Suprapubic skin (tissue), 4 donors: ENCODE data around the gene DRC1. TPM values are rescaled to one million over a fixed set of nuclear protein-coding genes. Genes with fewer than 3 reads are reported as not detected.
A peak's percentile ranks its signal among the peaks of the same experiment; 100 is the strongest.

Experiments used
- DNase-seq, 2 donors: peaks; one replicate each; pipeline ENCODE4 v3.0.0-alpha.2; 2019; ENCODE audit warnings: low spot score in 2 of 2
- H3K27ac ChIP-seq: fragments of 200-600 bp; sonication (generic); one replicate; pipeline ENCODE4 v1.5.1; 2019
- H3K27me3 ChIP-seq: fragments of 200-600 bp; sonication (generic); one replicate; pipeline ENCODE4 v1.5.1; 2019
- H3K36me3 ChIP-seq: fragments of 200-600 bp; sonication (generic); one replicate; pipeline ENCODE4 v1.5.1; 2019
- H3K4me1 ChIP-seq: fragments of 200-600 bp; sonication (generic); one replicate; pipeline ENCODE4 v1.5.1; 2019
- H3K4me3 ChIP-seq: fragments of 200-600 bp; sonication (generic); one replicate; pipeline ENCODE4 v1.5.1; 2019; ENCODE audit warnings: mild to moderate bottlenecking
- H3K9me3 ChIP-seq: fragments of 200-600 bp; sonication (generic); one replicate; pipeline ENCODE4 v1.5.1; 2019
- EP300 ChIP-seq: sonication (generic); formaldehyde crosslinking; IDR thresholded peaks from one replicate; pipeline ENCODE4 v1.6.1; 2017; ENCODE audit warnings: antibody characterized with exemption
- POLR2A ChIP-seq, 2 donors: fragments of 450-650 bp; IDR thresholded peaks; one replicate each; pipeline ENCODE4 v1.6.1; 2017; ENCODE audit warnings: antibody characterized with exemption in 2 of 2, mild to moderate bottlenecking in 2 of 2, moderate library complexity in 2 of 2
- POLR2AphosphoS5 ChIP-seq, 3 donors: sonication (generic); formaldehyde crosslinking; IDR thresholded peaks; one replicate each; pipeline ENCODE4 v1.6.1; 2017; ENCODE audit warnings: antibody characterized with exemption in 3 of 3
- WGBS: methylation state at CpG from one replicate; pipeline ENCODE4 v1.1.5; 2018; 5-methylcytosine and 5-hydroxymethylcytosine counted together
- total RNA-seq, 4 donors: library from RNA; depleted of rRNA; stranded (reverse); fragments of >200 nt; gene quantifications; one replicate each; pipeline ENCODE4 v1.1.0, GENCODE V29; 2016
- TF ChIP-seq, protein P1 (sequence below), 2 donors: fragments of 200-600 bp in 1 of 2; fragments of 450-650 bp in 1 of 2; sonication (generic) in 1 of 2; IDR thresholded peaks; one replicate each; pipeline ENCODE4 v1.5.1; 2016 to 2019; ENCODE audit warnings: antibody characterized with exemption in 2 of 2, mild to moderate bottlenecking in 1 of 2, moderate library complexity in 1 of 2

Gene DRC1
- total RNA-seq, 4 donors from 2014 or later: 0.26 TPM; not detected in 3

GRCh38 chr2:26504002-26504401, 102.3 kb downstream of the DRC1 start:
- no peaks in the 10 kb centered on the region for H3K36me3 ChIP-seq
- TF ChIP-seq EP300 (no peak), POLR2A (IDR thresholded peaks at IDR 0.05) (no peak), POLR2AphosphoS5 (IDR thresholded peaks at IDR 0.05) (no peak)
- TF ChIP-seq, protein P1, sequence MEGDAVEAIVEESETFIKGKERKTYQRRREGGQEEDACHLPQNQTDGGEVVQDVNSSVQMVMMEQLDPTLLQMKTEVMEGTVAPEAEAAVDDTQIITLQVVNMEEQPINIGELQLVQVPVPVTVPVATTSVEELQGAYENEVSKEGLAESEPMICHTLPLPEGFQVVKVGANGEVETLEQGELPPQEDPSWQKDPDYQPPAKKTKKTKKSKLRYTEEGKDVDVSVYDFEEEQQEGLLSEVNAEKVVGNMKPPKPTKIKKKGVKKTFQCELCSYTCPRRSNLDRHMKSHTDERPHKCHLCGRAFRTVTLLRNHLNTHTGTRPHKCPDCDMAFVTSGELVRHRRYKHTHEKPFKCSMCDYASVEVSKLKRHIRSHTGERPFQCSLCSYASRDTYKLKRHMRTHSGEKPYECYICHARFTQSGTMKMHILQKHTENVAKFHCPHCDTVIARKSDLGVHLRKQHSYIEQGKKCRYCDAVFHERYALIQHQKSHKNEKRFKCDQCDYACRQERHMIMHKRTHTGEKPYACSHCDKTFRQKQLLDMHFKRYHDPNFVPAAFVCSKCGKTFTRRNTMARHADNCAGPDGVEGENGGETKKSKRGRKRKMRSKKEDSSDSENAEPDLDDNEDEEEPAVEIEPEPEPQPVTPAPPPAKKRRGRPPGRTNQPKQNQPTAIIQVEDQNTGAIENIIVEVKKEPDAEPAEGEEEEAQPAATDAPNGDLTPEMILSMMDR (IDR thresholded peaks at IDR 0.05): no peak
- 51% methylated on average over 13 of the region's 13 CpGs for WGBS

GRCh38 chr2:26506279-26506678, 104.6 kb downstream of the DRC1 start:
- Histone ChIP-seq H3K4me1 (peaks cover 12% of the 10 kb centered on the region), H3K27me3 (peaks cover 22% of the 10 kb centered on the region), H3K36me3 (no peaks in the 10 kb centered on the region), H3K9me3 (no peaks in the 10 kb centered on the region), H3K4me3 (no peak overlapping the region), H3K27ac (no peak overlapping the region)
- 73% methylated on average over 4 of the region's 4 CpGs for WGBS
- DNase-seq: no peak
- no peak for TF ChIP-seq EP300
- no peak for TF ChIP-seq POLR2AphosphoS5 (IDR thresholded peaks at IDR 0.05)
- TF ChIP-seq POLR2A (IDR thresholded peaks at IDR 0.05): no peak
- TF ChIP-seq, protein P1 (IDR thresholded peaks at IDR 0.05): no peak

More at GRCh38 chr2:26504002-26504401, 102.3 kb downstream of the DRC1 start:
- Histone ChIP-seq H3K4me3 (peak overlapping the region; percentile 43), H3K9me3 (no peaks in the 10 kb centered on the region), H3K27ac (no peak overlapping the region), H3K4me1 (peaks cover 12% of the 10 kb centered on the region), H3K27me3 (peaks cover 22% of the 10 kb centered on the region)
- no peak for DNase-seq

Other genes with a start within 250 kb of the DRC1 start
- under 1 TPM; 0.39 to 0.98 (median 0.72) TPM for gene GAREM2, start 228.8 kb upstream of the DRC1 start, total RNA-seq
- 100 to 1,000 TPM; 120 to 145 (median 131) TPM for gene HADHA, start 157.3 kb upstream of the DRC1 start, total RNA-seq
- gene HADHB, start 157.0 kb upstream of the DRC1 start, total RNA-seq: 100 to 1,000 TPM in 3 of 4 donors, 10 to 100 TPM in 1; 94.7 to 223 (median 119) TPM
- gene SELENOI, start 55.8 kb upstream of the DRC1 start, total RNA-seq: 10 to 100 TPM; 23.1 to 41.9 (median 39.4) TPM
- gene ADGRF3, start 55.1 kb upstream of the DRC1 start, total RNA-seq: under 1 TPM in 3 of 4 donors, not detected in 1; 0.19 to 0.48 (median 0.21) TPM
- gene OTOF, start 76.2 kb downstream of the DRC1 start, total RNA-seq: under 1 TPM in 3 of 4 donors, not detected in 1; 0.16 to 0.39 (median 0.17) TPM
- gene CIB4, start 239.4 kb downstream of the DRC1 start, total RNA-seq: not detected